ENCODE results near the gene DOCK3. TPM values are rescaled to one million over a fixed set of nuclear protein-coding genes. Genes with fewer than 3 reads are reported as not detected.
"Not testable (repeated sequence)": the region's sequence is repeated elsewhere in the genome, so short reads cannot be mapped to it uniquely, and the experiment has no call there.

DOCK3 gene
- total RNA-seq, 1 experiment from 2014 or later, result 0.14 TPM

- no peaks in the 10 kb centered on the region for H3K27me3 Mint-ChIP-seq (ENCODE audit: insufficient read depth, unreplicated experiment)
- no peak overlapping the region for H3K4me3 Mint-ChIP-seq (ENCODE audit: unreplicated experiment)
- no peaks in the 10 kb centered on the region for H3K4me1 Mint-ChIP-seq (ENCODE audit: insufficient read depth, unreplicated experiment)
- no peak overlapping the region for H3K27ac Mint-ChIP-seq (ENCODE audit: low read depth, unreplicated experiment)
- no TSS peak for BruUV-seq (replicated peaks)
- H3K9me3 Mint-ChIP-seq (ENCODE audit: unreplicated experiment), result no peaks in the 10 kb centered on the region
- intact Hi-C loops (cut with micrococcal nuclease), result no loop called here
- ChIA-PET CTCF (no interaction called here), POLR2A (no interaction called here)
- H3K36me3 Mint-ChIP-seq (ENCODE audit: insufficient read depth, unreplicated experiment), result no peaks in the 10 kb centered on the region
- no peak for DNase-seq (ENCODE audit: unreplicated experiment)
- TF ChIP-seq, protein P1, sequence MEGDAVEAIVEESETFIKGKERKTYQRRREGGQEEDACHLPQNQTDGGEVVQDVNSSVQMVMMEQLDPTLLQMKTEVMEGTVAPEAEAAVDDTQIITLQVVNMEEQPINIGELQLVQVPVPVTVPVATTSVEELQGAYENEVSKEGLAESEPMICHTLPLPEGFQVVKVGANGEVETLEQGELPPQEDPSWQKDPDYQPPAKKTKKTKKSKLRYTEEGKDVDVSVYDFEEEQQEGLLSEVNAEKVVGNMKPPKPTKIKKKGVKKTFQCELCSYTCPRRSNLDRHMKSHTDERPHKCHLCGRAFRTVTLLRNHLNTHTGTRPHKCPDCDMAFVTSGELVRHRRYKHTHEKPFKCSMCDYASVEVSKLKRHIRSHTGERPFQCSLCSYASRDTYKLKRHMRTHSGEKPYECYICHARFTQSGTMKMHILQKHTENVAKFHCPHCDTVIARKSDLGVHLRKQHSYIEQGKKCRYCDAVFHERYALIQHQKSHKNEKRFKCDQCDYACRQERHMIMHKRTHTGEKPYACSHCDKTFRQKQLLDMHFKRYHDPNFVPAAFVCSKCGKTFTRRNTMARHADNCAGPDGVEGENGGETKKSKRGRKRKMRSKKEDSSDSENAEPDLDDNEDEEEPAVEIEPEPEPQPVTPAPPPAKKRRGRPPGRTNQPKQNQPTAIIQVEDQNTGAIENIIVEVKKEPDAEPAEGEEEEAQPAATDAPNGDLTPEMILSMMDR (IDR thresholded peaks at IDR 0.05; ENCODE audit: unreplicated experiment), result no peak
Measured at GRCh38 chr3:51242939-51243338, 568.2 kb downstream of the DOCK3 start.

DNA sequence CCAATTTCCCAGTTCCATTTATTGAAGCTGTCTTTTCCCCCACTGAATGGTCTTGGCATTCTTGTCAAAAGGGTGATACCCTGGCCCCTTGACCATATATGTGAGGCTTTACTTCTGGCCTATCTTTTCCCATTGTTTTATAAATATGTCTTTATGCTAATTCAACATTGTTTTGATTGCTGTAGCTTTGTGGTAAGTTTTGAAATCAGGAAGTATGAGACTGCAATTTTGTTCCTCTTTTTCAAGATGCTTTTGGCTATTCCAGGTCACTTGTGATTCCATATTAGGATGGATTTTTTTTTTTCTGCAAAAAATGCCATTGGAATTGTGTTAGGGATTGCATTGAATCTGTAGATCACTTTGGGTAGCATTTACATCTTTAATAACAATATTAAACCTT is 569.2 kb downstream of the DOCK3 start:
- no TSS peak for BruUV-seq (replicated peaks)
- Mint-ChIP-seq H3K4me3 (ENCODE audit: unreplicated experiment) (no peak overlapping the region), H3K27ac (ENCODE audit: low read depth, unreplicated experiment) (no peak overlapping the region), H3K9me3 (ENCODE audit: unreplicated experiment) (no peaks in the 10 kb centered on the region), H3K27me3 (ENCODE audit: insufficient read depth, unreplicated experiment) (no peaks in the 10 kb centered on the region), H3K4me1 (ENCODE audit: insufficient read depth, unreplicated experiment) (no peaks in the 10 kb centered on the region), H3K36me3 (ENCODE audit: insufficient read depth, unreplicated experiment) (no peaks in the 10 kb centered on the region)
- intact Hi-C loops (cut with micrococcal nuclease), result no loop called here
- DNase-seq (ENCODE audit: unreplicated experiment), result no peak
- CTCF ChIA-PET, result interaction anchor here (0.6 to 0.8 kb wide), 4 partner anchors 25 to 877 kb away, joined by 3 to 7 read pairs (median 3); no protein-coding TSS in a partner anchor
- TF ChIP-seq, protein P1 (IDR thresholded peaks at IDR 0.05; ENCODE audit: unreplicated experiment), result no peak
- POLR2A ChIA-PET, result interaction anchor here (0.7 kb wide), 1 partner anchor 328 kb away, joined by 3 read pairs; no protein-coding TSS in a partner anchor

- intact Hi-C loops (cut with micrococcal nuclease), result no loop called here
- Mint-ChIP-seq H3K9me3 (ENCODE audit: unreplicated experiment) (no peaks in the 10 kb centered on the region), H3K4me3 (ENCODE audit: unreplicated experiment) (no peak overlapping the region), H3K27me3 (ENCODE audit: insufficient read depth, unreplicated experiment) (no peaks in the 10 kb centered on the region), H3K36me3 (ENCODE audit: insufficient read depth, unreplicated experiment) (no peaks in the 10 kb centered on the region), H3K4me1 (ENCODE audit: insufficient read depth, unreplicated experiment) (no peaks in the 10 kb centered on the region), H3K27ac (ENCODE audit: low read depth, unreplicated experiment) (no peak overlapping the region)
- TF ChIP-seq, protein P1 (IDR thresholded peaks at IDR 0.05; ENCODE audit: unreplicated experiment), result no peak
- DNase-seq (ENCODE audit: unreplicated experiment), result no peak
- CTCF ChIA-PET, result interaction anchor here (0.5 kb wide), 1 partner anchor 72 kb away, joined by 3 read pairs; no protein-coding TSS in a partner anchor
- POLR2A ChIA-PET, result no interaction called here
- BruUV-seq (replicated peaks), result no TSS peak
Measured at GRCh38 chr3:51245867-51246266, 571.1 kb downstream of the DOCK3 start.

DNA sequence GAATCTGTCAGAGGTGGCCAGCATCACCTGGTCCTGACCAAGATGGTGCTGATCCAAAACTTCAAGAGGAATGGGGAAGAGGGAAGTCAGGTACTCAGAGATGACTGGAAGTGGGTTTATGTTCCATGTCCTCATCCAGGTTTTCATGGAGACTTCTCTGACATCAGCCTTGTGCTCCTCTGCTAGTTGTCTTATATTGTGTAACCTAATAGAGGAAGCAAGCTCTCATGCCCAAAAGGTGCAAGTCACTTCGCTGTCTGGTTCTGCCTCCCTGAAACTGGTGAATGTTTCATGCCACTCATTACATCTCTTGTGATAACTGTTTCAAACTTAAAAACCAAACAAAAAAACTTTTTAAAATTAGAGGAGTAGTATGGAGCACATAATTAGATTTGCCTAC is 583.1 kb downstream of the DOCK3 start:
- TF ChIP-seq, protein P1 (IDR thresholded peaks at IDR 0.05; ENCODE audit: unreplicated experiment), result no peak
- CTCF ChIA-PET, result interaction anchor here (1.1 kb wide), 1 partner anchor 159 kb away, joined by 3 read pairs; no protein-coding TSS in a partner anchor
- no peak for DNase-seq (ENCODE audit: unreplicated experiment)
- no peaks in the 10 kb centered on the region for H3K9me3 Mint-ChIP-seq (ENCODE audit: unreplicated experiment)
- POLR2A ChIA-PET, result no interaction called here
- intact Hi-C loops (cut with micrococcal nuclease), result loop anchor here (5.0 kb wide), 1 partner anchor 156 kb away; no protein-coding TSS in a partner anchor
- H3K36me3 Mint-ChIP-seq (ENCODE audit: insufficient read depth, unreplicated experiment), result no peaks in the 10 kb centered on the region
- no TSS peak for BruUV-seq (replicated peaks)
- H3K27me3 Mint-ChIP-seq (ENCODE audit: insufficient read depth, unreplicated experiment), result peaks cover 37% of the 10 kb centered on the region
- no peaks in the 10 kb centered on the region for H3K4me1 Mint-ChIP-seq (ENCODE audit: insufficient read depth, unreplicated experiment)
- no peak overlapping the region for H3K27ac Mint-ChIP-seq (ENCODE audit: low read depth, unreplicated experiment)
- no peak overlapping the region for H3K4me3 Mint-ChIP-seq (ENCODE audit: unreplicated experiment)

GRCh38 chr3:51264166-51264565 is 589.4 kb downstream of the DOCK3 start:
- H3K9me3 Mint-ChIP-seq (ENCODE audit: unreplicated experiment); H3K27ac Mint-ChIP-seq (ENCODE audit: low read depth, unreplicated experiment); H3K4me1 Mint-ChIP-seq (ENCODE audit: insufficient read depth, unreplicated experiment); POLR2A ChIA-PET; CTCF ChIA-PET; BruUV-seq (replicated peaks); intact Hi-C loops (cut with micrococcal nuclease); H3K4me3 Mint-ChIP-seq (ENCODE audit: unreplicated experiment); DNase-seq (ENCODE audit: unreplicated experiment); H3K36me3 Mint-ChIP-seq (ENCODE audit: insufficient read depth, unreplicated experiment): not testable (repeated sequence)
- peaks cover 27% of the 10 kb centered on the region for H3K27me3 Mint-ChIP-seq (ENCODE audit: insufficient read depth, unreplicated experiment)
